Measurements from ENCODE around the gene NEU4.
"Not testable (repeated sequence)": the region's sequence is repeated elsewhere in the genome, so short reads cannot be mapped to it uniquely, and the experiment has no call there.

NEU4 gene, protein sequence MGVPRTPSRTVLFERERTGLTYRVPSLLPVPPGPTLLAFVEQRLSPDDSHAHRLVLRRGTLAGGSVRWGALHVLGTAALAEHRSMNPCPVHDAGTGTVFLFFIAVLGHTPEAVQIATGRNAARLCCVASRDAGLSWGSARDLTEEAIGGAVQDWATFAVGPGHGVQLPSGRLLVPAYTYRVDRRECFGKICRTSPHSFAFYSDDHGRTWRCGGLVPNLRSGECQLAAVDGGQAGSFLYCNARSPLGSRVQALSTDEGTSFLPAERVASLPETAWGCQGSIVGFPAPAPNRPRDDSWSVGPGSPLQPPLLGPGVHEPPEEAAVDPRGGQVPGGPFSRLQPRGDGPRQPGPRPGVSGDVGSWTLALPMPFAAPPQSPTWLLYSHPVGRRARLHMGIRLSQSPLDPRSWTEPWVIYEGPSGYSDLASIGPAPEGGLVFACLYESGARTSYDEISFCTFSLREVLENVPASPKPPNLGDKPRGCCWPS

DNA sequence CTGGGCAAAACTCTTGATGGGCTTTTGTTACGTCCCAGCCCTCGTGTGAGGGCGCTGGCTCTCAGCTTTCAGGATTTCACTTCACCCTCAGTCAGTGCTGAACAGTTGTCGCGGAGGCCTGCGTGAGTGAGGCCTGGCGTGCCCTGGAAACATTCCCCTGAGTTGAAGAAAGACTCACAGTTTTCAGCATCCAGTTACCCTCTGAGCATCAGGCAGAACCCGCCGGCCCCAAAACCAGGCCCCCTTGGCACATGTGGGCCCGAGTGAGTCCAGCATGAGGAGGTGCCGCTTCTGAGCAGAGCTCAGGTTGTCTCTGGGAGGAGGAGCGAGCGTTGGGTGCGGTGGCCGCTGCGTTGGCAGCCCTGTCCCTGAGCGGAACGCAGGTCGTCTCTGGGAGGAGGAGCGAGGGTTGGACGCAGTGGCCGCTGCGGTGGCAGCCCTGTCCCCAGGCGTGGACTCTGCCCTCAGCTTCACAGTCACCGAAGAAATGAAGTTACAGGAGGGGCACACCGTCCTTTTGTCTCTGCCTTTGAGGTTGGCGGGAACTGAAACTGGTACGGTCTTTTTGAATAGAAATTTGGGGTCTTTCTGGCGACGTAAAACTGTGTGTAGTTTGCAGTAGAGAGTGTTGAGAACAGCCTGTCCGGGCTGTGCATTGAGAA lies at the start of gene NEU4:
Gene NEU4, plus strand, starts transcription at position 473 of the 662 bp plus-strand sequence. CDS start 5,292 bp downstream, outside the sequence.
- no peak for DNase-seq
- in situ Hi-C loops (cut with HindIII; ENCODE audit: low pct_ligation_motif_present, low pct_unique_long_range_greater_than_20kb, low sequenced_read_pairs) = no loop called here

DNA sequence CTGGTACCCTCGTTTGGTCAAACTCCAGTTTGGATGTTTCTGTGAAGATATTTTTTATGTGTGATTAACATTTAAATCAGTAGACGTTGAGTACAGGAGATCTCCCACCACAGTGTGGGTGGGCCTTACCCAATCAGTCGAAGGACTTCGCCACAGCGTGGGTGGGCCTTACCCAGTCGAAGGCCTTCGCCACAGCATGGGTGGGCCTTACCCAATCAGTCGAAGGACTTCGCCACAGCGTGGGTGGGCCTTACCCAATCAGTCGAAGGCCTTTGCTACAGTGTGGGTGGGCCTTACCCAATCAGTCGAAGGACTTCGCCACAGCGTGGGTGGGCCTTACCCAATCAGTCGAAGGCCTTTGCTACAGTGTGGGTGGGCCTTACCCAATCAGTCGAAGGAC lies 49.1 kb upstream of the NEU4 start:
- DNase-seq; in situ Hi-C loops (cut with HindIII; ENCODE audit: low pct_ligation_motif_present, low pct_unique_long_range_greater_than_20kb, low sequenced_read_pairs): not testable (repeated sequence)

DNA sequence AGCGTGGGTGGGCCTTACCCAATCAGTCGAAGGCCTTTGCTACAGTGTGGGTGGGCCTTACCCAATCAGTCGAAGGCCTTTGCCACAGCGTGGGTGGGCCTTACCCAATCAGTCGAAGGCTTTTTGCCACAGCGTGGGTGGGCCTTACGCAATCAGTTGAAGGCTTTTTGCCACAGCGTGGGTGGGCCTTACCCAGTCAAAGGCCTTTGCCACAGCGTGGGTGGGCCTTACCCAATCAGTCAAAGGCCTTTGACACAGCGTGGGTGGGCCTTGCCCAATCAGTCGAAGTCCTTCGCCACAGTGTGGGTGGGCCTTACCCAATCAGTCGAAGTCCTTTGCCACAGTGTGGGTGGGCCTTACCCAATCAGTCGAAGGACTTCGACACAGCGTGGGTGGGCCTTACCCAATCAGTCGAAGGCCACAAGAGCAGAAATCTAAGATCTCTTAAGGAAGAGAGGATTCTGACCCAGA lies 48.7 kb upstream of the NEU4 start:
- in situ Hi-C loops (cut with HindIII; ENCODE audit: low pct_ligation_motif_present, low pct_unique_long_range_greater_than_20kb, low sequenced_read_pairs) = no loop called here
- peak; percentile 13 for DNase-seq

DNA sequence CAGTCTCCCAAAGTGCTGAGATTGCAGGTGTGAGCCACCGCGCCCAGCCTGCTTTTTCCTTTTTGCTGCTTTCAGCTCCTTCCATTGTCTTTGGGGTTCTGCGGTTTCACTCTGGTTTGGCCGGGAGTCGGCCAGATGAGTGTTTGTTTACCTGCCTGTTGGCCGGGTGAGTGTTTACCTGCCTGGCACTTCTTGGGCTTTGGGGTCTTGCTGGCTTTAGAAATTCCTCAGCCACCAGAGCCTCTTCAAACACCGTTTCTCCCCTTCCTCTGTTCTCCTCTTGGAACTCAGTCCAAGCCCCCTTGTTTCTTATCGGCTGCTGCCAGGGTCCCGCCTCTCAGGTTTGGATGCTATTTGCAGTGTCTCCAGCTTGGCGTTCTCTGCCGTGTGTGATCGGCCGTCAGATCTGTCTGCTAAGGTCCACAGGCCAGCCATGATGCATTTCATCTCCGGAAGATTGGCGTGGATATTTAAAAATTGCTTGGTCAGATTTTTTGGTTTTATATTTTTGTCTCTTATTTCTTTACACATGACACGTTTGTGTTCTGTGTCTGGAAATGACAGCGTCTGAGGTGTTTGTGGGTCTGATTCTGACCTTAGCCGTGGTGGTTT lies 46.6 kb upstream of the NEU4 start:
- DNase-seq = no peak
- in situ Hi-C loops (cut with HindIII; ENCODE audit: low pct_ligation_motif_present, low pct_unique_long_range_greater_than_20kb, low sequenced_read_pairs) = no loop called here

DNA sequence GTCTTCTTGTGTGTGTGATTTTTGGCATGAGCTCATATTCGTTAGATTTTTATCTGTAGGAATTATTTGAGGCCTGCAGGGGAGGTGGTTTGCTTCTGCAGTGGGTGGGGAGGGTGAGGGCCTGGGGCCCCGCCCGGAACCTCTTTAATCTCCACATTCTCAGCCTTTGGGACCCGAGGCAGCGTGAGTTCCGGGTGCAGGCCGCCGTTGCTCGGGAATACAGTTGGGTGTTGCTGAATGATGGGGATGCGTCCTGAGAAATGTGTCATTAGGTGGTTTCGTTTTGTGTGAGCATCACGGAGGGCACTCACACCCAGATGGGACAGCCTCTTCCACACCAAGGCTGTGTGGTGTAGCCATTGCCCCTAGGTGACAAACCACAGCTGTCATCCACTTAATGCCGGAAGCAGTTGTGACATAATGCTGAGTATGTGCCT lies 46.0 kb upstream of the NEU4 start:
- DNase-seq = no peak
- in situ Hi-C loops (cut with HindIII; ENCODE audit: low pct_ligation_motif_present, low pct_unique_long_range_greater_than_20kb, low sequenced_read_pairs) = no loop called here

DNA sequence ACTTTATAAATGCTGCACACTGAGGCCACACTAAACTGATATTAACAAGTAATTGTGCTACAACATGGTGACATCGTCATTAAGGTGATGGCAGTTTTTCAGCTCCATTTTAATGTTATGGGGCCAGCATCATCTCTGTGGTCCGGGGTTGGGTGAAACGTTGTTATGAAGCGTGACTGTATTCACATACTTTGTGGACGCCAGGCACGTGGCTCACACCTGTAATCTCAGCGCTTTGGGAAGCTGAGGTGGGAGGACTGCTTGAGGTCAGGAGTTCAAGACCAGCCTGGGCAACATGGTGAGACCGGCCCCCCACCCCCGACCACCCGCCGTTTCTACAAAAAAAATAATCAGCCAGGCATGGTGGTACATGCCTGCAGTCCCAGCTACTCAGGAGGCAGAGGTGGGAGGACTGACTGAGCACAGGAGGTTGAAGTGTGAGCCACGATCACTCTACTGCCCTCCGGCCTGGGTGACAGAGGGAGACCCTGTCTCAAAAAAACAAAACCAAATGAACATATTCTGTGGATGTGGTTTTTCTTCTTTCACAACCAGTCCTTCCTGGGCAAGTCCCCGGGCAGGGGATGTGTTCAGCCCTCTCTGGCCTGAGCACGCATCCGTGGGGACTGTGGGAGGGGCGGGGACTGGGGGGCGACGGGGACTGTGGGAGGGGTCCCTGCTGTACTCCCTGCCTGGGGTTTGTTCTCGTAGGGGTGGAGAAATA lies 45.3 kb upstream of the NEU4 start:
- no peak for DNase-seq
- in situ Hi-C loops (cut with HindIII; ENCODE audit: low pct_ligation_motif_present, low pct_unique_long_range_greater_than_20kb, low sequenced_read_pairs) = no loop called here

DNA sequence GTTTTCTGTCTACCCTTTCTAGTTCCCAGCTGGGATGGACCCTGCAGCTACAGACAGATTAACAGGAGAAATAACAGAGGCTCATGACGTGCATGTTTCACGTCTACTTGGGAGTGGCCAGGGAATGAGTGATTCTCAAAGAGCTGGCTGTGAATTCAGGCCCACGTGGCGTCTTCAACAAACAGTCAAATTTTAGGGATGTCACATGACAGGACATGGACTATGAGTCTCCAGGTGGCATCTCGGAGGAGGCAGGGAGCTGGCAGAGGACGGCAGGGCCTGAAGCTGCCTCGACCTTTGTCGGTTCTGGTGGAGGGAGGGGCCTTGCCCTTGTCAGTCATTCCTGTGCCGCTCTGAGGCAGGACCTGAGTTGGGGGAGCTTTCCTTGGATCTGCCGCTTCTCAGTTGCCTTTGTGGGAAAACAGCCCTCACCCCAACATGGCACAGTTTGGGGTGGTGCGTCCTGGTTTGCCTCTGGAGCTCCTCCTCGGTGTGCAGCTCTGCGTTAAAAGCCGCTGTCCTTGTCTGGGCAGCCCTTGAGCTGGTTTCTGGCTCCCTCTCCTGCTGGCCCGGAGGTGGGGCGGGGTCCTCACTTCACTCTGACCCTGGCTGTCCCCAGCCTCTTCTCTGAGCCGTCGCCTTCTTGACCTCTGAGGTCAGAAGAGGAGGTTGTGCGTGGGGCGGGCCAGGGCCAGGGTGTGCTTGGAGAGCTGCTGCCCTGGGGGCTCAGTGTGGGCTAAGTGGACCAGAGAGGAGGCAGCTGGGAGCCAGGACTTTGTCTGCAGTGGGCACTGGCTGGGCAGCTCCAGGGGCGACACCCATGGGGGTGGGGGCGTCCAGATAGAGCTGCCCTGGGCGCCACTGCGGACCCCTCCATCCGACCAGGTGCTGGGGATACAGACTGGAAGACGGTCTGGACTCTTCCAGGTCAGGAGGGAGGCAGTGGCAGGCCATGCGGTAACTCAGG lies 44.4 kb upstream of the NEU4 start:
- DNase-seq = no peak
- in situ Hi-C loops (cut with HindIII; ENCODE audit: low pct_ligation_motif_present, low pct_unique_long_range_greater_than_20kb, low sequenced_read_pairs) = no loop called here

DNA sequence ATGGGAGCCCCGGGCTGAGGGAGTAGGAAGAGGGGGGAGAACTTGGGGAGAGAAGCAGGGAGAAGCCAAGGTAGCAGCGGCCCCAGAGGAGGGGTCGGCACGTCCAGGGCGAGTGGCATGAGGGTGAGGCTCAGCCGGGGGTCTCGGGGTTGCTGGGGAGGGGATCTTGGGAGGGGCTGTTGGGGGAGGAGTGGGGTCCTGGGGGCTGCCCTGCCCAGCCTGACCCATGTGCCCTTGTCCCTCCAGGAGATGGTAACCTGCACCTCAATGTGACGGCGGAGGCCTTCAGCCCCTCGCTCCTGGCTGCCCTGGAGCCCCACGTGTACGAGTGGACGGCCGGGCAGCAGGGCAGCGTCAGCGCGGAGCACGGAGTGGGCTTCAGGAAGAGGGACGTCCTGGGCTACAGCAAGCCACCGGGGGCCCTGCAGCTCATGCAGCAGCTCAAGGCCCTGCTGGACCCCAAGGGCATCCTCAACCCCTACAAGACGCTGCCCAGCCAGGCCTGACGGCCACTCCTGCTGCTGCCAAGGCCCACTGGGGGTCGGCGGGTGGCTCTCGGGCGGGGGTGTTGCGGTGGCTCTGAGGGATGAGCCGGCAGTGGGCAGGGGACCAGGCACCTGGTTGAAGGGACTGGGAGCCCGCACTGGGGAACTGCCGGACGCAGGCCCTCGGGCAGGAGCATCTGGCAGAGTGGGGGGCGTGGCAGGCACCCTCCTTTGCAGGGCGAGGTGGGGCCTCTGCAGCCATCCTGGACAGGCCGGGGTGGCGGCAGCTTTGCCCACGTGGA lies 41.3 kb upstream of the NEU4 start:
- in situ Hi-C loops (cut with HindIII; ENCODE audit: low pct_ligation_motif_present, low pct_unique_long_range_greater_than_20kb, low sequenced_read_pairs) = no loop called here

DNA sequence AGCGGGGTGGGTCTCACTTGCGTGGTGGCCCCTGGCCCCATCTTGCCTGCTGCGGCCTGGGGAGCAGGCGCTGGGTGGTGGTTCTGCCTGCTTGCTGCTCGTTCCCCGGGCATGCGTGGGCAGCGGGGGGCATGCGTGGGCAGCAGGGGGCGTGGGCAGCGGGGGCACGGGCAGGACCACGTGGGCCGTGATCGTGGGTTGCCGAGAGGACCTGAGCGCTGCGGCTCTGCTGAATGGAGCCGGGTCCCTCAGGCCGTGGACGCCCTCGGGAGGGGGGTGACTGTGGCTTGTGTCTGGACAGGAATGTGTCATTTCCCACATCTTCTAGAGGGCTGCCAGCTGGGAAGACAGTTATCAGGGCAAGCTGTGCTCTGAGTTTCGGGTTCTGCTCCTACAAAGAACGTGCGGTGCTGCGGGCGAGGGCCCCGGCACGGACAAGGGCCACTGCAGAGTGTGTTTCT lies 40.7 kb upstream of the NEU4 start:
- no peak for DNase-seq
- in situ Hi-C loops (cut with HindIII; ENCODE audit: low pct_ligation_motif_present, low pct_unique_long_range_greater_than_20kb, low sequenced_read_pairs) = no loop called here

More for the DNA sequence above, 41.3 kb upstream of the NEU4 start:
- DNase-seq = no peak

DNA sequence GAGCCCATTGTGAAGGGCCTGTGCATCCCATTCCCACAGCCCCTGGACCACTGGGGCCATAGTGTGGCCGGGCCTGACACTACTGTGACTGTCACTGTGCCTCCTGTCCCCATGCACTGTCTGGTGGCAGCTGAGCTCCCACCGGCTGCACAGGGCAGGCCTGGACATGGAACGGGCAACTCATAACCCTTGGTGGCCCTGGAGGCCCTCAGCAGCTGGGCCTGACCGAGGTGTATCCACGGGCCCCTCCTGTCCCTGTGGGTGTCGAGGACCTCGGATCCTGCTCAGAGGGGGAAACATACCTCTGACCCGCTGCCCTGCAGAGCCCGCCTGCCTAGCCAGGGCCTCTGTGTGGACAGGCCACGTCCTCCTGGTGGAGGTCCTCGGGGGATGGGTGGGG lies 40.1 kb upstream of the NEU4 start:
- DNase-seq = no peak
- in situ Hi-C loops (cut with HindIII; ENCODE audit: low pct_ligation_motif_present, low pct_unique_long_range_greater_than_20kb, low sequenced_read_pairs) = no loop called here

DNA sequence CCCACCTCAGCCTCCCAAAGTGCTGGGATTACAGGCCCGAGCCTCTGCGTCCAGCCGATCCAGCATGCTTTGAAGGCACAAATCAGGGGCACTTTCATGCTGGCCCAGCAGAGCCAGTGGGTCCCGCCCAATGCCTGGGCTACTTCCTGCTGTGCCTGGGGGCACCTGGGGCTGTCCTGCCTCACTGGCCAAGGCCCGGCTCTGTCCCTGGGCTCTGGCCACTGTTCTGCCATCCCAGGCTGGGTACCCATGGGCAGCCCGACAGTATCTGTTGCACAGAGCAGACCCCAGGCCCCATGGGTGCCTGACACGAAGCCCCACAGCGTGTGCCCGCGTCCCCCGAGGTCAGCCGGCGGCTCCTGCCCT lies 39.2 kb upstream of the NEU4 start:
- DNase-seq = no peak
- in situ Hi-C loops (cut with HindIII; ENCODE audit: low pct_ligation_motif_present, low pct_unique_long_range_greater_than_20kb, low sequenced_read_pairs) = no loop called here

DNA sequence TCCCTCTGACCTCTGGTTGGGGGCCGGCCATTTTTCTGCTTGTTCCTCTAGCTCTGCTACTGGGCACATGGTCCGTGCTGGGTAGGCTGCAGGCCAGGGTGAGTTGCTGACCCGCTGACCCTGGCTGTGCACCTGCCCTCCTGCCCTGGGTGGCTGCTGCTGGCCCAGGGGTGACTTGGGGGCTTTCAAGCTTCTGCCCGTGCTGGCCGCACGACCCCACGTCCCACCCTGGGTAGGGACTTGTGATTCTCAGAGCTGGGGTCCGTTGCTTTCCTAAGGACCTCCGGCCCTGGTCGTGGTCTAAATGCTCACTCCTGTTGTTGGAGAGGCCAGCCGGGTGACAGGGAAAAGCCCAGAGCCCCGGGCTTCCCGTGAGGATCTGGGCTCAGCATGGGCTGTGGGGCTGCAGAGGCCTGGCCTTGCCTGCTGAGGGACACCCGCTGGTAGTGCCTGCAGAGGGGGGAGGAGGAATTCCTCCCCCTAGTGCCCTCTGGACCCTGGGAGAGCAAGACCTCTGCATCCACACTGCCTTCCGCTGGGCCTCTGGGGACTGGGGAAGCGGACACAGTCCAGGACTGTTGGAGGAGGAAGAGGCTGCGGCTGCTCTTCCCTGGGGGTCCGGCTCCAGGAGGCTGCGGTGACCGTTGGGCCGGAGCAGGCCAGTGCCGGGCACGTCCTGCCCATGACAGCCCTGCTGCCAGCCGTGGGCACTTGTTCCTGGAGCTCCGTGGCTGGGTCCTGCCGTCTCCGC lies 38.6 kb upstream of the NEU4 start:
- in situ Hi-C loops (cut with HindIII; ENCODE audit: low pct_ligation_motif_present, low pct_unique_long_range_greater_than_20kb, low sequenced_read_pairs) = no loop called here
- no peak for DNase-seq

DNA sequence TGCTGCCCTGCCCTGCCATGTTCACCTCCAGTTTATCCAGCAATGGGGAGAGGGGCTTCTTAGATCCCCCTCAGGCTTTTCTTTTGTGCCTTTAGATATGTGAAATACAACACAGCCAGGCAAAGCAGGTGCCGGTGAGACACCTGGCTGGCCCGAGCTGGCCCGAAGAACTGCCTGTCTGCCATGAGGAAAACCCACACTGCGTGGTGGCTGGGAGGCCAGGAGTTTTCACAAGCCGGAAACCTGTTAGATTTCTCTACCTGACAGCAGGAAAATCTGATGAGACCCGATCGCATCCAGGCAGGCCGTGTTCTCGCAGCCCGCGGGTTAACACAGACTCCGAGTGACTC lies 38.1 kb upstream of the NEU4 start:
- in situ Hi-C loops (cut with HindIII; ENCODE audit: low pct_ligation_motif_present, low pct_unique_long_range_greater_than_20kb, low sequenced_read_pairs) = no loop called here

DNA sequence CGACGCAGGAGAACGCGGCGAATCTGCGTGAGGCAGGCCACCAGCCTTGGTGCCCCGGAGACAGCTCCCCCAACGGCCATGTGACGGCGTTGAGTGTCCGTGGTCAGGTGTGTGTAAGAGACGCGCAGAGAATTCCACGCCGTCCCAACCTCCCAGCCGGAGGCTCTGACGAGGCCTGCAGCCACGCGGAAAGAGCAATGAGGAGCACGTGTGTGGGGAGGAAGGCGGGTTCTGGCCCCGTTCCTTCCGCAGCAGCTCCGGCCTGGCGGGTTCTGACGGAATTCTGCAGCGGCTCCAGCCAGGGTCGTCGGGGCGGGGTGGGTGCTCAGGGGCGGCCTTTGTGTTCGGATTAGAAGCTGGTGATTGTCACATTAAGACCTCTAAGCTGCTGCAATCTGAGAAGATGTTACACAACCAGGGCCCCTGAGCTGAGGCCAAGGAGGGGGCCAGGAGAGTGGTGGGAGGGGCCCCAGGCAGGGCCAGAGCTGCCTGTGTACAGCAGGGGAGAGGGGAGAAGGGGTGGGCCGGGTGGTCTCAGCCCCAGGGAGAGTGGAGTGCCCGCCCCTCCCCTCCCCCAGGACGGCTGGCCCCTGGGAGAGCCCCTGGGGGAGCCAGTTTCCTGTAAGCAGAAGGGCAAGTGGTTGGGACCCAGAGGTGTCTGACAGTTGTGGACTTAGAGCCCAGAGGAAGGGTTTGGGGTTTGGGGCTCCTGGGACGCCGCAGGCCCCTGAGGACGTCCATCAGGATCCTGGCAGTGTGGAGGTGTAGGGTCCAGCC lies 37.5 kb upstream of the NEU4 start:
- no peak for DNase-seq
- in situ Hi-C loops (cut with HindIII; ENCODE audit: low pct_ligation_motif_present, low pct_unique_long_range_greater_than_20kb, low sequenced_read_pairs) = no loop called here

More for the DNA sequence above, 38.1 kb upstream of the NEU4 start:
- no peak for DNase-seq

DNA sequence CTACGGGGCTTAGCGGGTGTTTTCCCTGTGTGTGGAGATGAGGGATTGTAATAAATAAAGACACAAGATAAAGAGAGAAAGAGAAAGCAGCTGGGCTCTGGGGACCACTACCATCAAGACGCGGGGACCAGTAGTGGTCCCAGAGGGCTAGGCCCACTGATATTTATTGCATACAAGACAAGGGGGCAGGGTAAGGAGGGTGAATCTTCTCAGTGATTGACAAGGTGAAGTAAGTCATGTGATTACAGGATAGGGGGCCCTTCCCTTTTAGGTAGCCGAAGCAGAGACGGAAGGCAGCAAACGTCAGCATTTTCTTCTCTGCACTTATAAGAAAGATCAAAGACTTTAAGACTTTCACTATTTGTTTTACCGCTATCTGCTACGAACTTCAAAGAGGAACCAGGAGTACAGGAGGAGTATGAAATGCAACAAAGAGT lies 36.9 kb upstream of the NEU4 start:
- no peak for DNase-seq

More for the DNA sequence above, 36.9 kb upstream of the NEU4 start:
- in situ Hi-C loops (cut with HindIII; ENCODE audit: low pct_ligation_motif_present, low pct_unique_long_range_greater_than_20kb, low sequenced_read_pairs) = no loop called here
